HepG2 (cell line): ENCODE data around the gene TEKTIP1. TPM values are rescaled to one million over a fixed set of nuclear protein-coding genes. Genes with fewer than 3 reads are reported as not detected.

Experiments used
- ATAC-seq: fragments of 200-7000 bp; cut with Tn5 transposase; 3 replicates; pipeline ENCODE4 v1.9.1; 2020; ENCODE audit warnings: mild to moderate bottlenecking, moderate library complexity
- BruUV-seq: library from RNA; stranded (reverse); fragments of 400-500 nt; replicated peaks from 2 replicates; lab custom pipeline; 2021; lab: Mats Ljungman, UMichigan
- CTCF ChIA-PET: fragments of 300-600 bp; formaldehyde crosslinking; extraction: SDS; loops from one replicate; lab custom pipeline; 2021; ENCODE audit warnings: low total read pairs, inconsistent platforms, low intra/inter-chr PET ratio; lab: Yijun Ruan, JAX
- POLR2A ChIA-PET: fragments of 350-600 bp; sonication (Branson Sonifier 250); formaldehyde crosslinking; loops from one replicate; lab custom pipeline; 2020; ENCODE audit warnings: antibody characterized with exemption, inconsistent platforms; lab: Yijun Ruan, JAX
- DNase-seq: peaks from one replicate; pipeline ENCODE4 v3.0.0-alpha.2; 2015; ENCODE audit warnings: low spot score
- FAIRE-seq: peaks from 3 replicates; lab custom pipeline; 2011; peaks lifted over from hg19 to GRCh38; lab: Jason Lieb, UNC
- H2AFZ ChIP-seq: one replicate; pipeline ENCODE4 v1.6.1; 2011; ENCODE audit warnings: low read length, inconsistent platforms
- H3K27ac ChIP-seq: fragments of 300-600 bp; 3 replicates; pipeline ENCODE4 v1.8.0; 2011; ENCODE audit warnings: mixed run types, mild to moderate bottlenecking, mixed read lengths, low read length, inconsistent platforms; ENCODE audit not compliant: insufficient read depth; ENCODE audit errors: extremely low read length
- H3K27me3 ChIP-seq, 2 experiments: fragments of 200-600 bp in 1 of 2; 2 replicates in 1 of 2; 3 replicates in 1 of 2; pipeline versions ENCODE4 v1.6.0 to v1.8.0; 2011; ENCODE audit warnings: low read length in 2 of 2, mild to moderate bottlenecking in 2 of 2, moderate library complexity in 2 of 2, inconsistent platforms in 1 of 2; ENCODE audit not compliant: insufficient read depth in 2 of 2, control insufficient read depth in 1 of 2
- H3K36me3 ChIP-seq, 2 experiments: fragments of 200-600 bp in 1 of 2; replicated peaks in 1 of 2; 2 replicates in 1 of 2; 3 replicates in 1 of 2; pipeline versions ENCODE4 v1.5.1 to v1.8.0; 2011; ENCODE audit warnings: low read length in 2 of 2, inconsistent platforms in 1 of 2; ENCODE audit not compliant: insufficient read depth in 2 of 2, control insufficient read depth in 1 of 2
- H3K4me1 ChIP-seq: 2 replicates; pipeline ENCODE4 v1.5.1; 2012; ENCODE audit warnings: low read length, inconsistent platforms; ENCODE audit not compliant: insufficient read depth
- H3K4me2 ChIP-seq: 2 replicates; pipeline ENCODE4 v1.6.0; 2011; ENCODE audit warnings: low read depth, low read length, inconsistent platforms
- H3K4me3 ChIP-seq, 3 experiments: fragments of 200-600 bp in 1 of 3; sonication (generic), shearing (Covaris generic) in 1 of 3; replicated peaks in 1 of 3; 2 replicates each; pipeline ENCODE4 v1.5.1; 2011 to 2016; ENCODE audit warnings: low read length in 3 of 3, inconsistent platforms in 2 of 3, low read depth in 2 of 3, mild to moderate bottlenecking in 2 of 3, control low read depth in 1 of 3, mixed read lengths in 1 of 3; ENCODE audit not compliant: insufficient read depth in 1 of 3
- H3K79me2 ChIP-seq: one replicate; pipeline ENCODE4 v1.6.1; 2011; ENCODE audit warnings: low read length, inconsistent platforms; ENCODE audit not compliant: insufficient read depth
- H3K9ac ChIP-seq: 2 replicates; pipeline ENCODE4 v1.6.0; 2011; ENCODE audit warnings: mild to moderate bottlenecking, low read depth, low read length, inconsistent platforms; ENCODE audit not compliant: insufficient read depth
- H3K9me3 ChIP-seq: 2 replicates; pipeline ENCODE4 v1.5.1; 2012; ENCODE audit warnings: mild to moderate bottlenecking, low read length
- H4K20me1 ChIP-seq: 2 replicates; pipeline ENCODE4 v1.6.0; 2011; ENCODE audit warnings: inconsistent platforms, mild to moderate bottlenecking, low read length, moderate library complexity; ENCODE audit not compliant: insufficient read depth
- CTCF ChIP-seq: sonication (generic); formaldehyde crosslinking; IDR thresholded peaks from 2 replicates; pipeline ENCODE4 v1.5.0; 2020; ENCODE audit warnings: mild to moderate bottlenecking, missing genetic modification reagents, moderate library complexity
- RBFOX2 ChIP-seq: fragments of 200-400 bp; formaldehyde crosslinking; IDR thresholded peaks from 2 replicates; pipeline ENCODE4 v1.6.1; 2017; ENCODE audit warnings: low read depth, mild to moderate bottlenecking, low read length
- TMF1 ChIP-seq: sonication (generic); formaldehyde crosslinking; IDR thresholded peaks from 2 replicates; pipeline ENCODE4 v1.8.1; 2022; ENCODE audit warnings: low read depth, missing genetic modification reagents
- ZNF121 ChIP-seq: sonication (generic); formaldehyde crosslinking; IDR thresholded peaks from 2 replicates; pipeline ENCODE4 v1.5.0; 2020; ENCODE audit warnings: mild to moderate bottlenecking, missing genetic modification reagents
- ZNF367 ChIP-seq: sonication (generic); formaldehyde crosslinking; IDR thresholded peaks from 2 replicates; pipeline ENCODE4 v1.4.0; 2020; ENCODE audit warnings: missing genetic modification reagents, borderline replicate concordance
- ZNF430 ChIP-seq: sonication (generic); formaldehyde crosslinking; IDR thresholded peaks from 2 replicates; pipeline ENCODE4 v1.9.0; 2021; ENCODE audit warnings: mild to moderate bottlenecking, missing genetic modification reagents
- WGBS: methylation state at CpG from one replicate; pipeline ENCODE4 v1.1.6; 2017; ENCODE audit warnings: low lambda C conversion rate; 5-methylcytosine and 5-hydroxymethylcytosine counted together
- in situ Hi-C: cut with HindIII; loops from 2 replicates; pipeline ENCODE4 v1.10.0; 2017; ENCODE audit warnings: low pct_unique_long_range_greater_than_20kb; ENCODE audit not compliant: extremely low pct_ligation_motif_present
- intact Hi-C: fragments of 100-400 bp; cut with micrococcal nuclease; formaldehyde crosslinking; loops from one replicate; pipeline ENCODE4 v1.10.0; 2022; ENCODE audit not compliant: unreplicated experiment
- polyA plus RNA-seq, 8 experiments: library from polyadenylated mRNA; depleted of rRNA in 3 of 8; stranded (reverse) in 7 of 8; unstranded in 1 of 8; fragments of >200 nt; fragmentation: Illumina TruSeq in 4 of 8; extraction: Trizol in 4 of 8; gene quantifications; 2 replicates each; pipeline versions ENCODE4 v1.2.1 to v1.2.3, GENCODE V29; 2011 to 2016; ENCODE audit warnings: low read depth in 4 of 8, missing spikeins in 1 of 8, mixed read lengths in 1 of 8; ENCODE audit not compliant: insufficient read depth in 1 of 8
- total RNA-seq, 5 experiments: library from RNA; depleted of rRNA; stranded (reverse); fragments of >200 nt; fragmentation: Illumina TruSeq; extraction: Trizol; gene quantifications; 2 replicates each; pipeline ENCODE4 v1.2.3, GENCODE V29; 2016; ENCODE audit warnings: low read depth in 1 of 5
- TF ChIP-seq, protein P1 (sequence below): IDR thresholded peaks from 2 replicates; pipeline ENCODE4 v1.6.1; 2016; ENCODE audit warnings: mild to moderate bottlenecking
- TF ChIP-seq, protein P2 (sequence below): sonication (generic); formaldehyde crosslinking; IDR thresholded peaks from 2 replicates; pipeline ENCODE4 v1.8.1; 2023; ENCODE audit warnings: mild to moderate bottlenecking, inconsistent platforms, moderate library complexity, missing genetic modification reagents, borderline replicate concordance
- TF ChIP-seq, protein P3 (sequence below): sonication (generic); formaldehyde crosslinking; IDR thresholded peaks from 2 replicates; pipeline ENCODE4 v1.8.1; 2023; ENCODE audit warnings: mild to moderate bottlenecking, missing genetic modification reagents

The TEKTIP1 gene
- total and polyA plus RNA-seq, 2 of the 13 experiments (the other 11 are each of a cell fraction or from before 2014, with no cell fraction given), result not detected

- CTCF ChIA-PET, result no interaction called here
- POLR2A ChIA-PET, result no interaction called here
- 96% methylated on average over 33 of the region's 55 CpGs for WGBS
- TF ChIP-seq, protein P1, sequence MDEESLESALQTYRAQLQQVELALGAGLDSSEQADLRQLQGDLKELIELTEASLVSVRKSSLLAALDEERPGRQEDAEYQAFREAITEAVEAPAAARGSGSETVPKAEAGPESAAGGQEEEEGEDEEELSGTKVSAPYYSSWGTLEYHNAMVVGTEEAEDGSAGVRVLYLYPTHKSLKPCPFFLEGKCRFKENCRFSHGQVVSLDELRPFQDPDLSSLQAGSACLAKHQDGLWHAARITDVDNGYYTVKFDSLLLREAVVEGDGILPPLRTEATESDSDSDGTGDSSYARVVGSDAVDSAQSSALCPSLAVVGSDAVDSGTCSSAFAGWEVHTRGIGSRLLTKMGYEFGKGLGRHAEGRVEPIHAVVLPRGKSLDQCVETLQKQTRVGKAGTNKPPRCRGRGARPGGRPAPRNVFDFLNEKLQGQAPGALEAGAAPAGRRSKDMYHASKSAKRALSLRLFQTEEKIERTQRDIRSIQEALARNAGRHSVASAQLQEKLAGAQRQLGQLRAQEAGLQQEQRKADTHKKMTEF (CRISPR knock-in tag), result no peak
- TF ChIP-seq, protein P2, sequence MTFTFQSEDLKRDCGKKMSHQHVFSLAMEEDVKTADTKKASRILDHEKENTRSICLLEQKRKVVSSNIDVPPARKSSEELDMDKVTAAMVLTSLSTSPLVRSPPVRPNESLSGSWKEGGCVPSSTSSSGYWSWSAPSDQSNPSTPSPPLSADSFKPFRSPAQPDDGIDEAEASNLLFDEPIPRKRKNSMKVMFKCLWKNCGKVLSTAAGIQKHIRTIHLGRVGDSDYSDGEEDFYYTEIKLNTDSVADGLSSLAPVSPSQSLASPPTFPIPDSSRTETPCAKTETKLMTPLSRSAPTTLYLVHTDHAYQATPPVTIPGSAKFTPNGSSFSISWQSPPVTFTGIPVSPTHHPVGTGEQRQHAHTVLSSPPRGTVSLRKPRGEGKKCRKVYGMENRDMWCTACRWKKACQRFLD (CRISPR knock-in tag), result no peak
- TF ChIP-seq ZNF121 (CRISPR knock-in tag) (0 out of 2 replicates have a peak, but pooled peaks have one; percentile 42), TMF1 (CRISPR knock-in tag) (no peak), CTCF (CRISPR knock-in tag) (no peak), ZNF430 (CRISPR knock-in tag) (no peak), ZNF367 (CRISPR knock-in tag) (no peak), RBFOX2 (peak; percentile 34; the same call in 1 of the 2 replicates)
- TF ChIP-seq, protein P3, sequence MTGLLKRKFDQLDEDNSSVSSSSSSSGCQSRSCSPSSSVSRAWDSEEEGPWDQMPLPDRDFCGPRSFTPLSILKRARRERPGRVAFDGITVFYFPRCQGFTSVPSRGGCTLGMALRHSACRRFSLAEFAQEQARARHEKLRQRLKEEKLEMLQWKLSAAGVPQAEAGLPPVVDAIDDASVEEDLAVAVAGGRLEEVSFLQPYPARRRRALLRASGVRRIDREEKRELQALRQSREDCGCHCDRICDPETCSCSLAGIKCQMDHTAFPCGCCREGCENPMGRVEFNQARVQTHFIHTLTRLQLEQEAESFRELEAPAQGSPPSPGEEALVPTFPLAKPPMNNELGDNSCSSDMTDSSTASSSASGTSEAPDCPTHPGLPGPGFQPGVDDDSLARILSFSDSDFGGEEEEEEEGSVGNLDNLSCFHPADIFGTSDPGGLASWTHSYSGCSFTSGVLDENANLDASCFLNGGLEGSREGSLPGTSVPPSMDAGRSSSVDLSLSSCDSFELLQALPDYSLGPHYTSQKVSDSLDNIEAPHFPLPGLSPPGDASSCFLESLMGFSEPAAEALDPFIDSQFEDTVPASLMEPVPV, result no peak
- DNase-seq, result no peak
- no peak for ATAC-seq
- Histone ChIP-seq H3K9ac (no peak overlapping the region), H3K79me2 (no peaks in the 10 kb centered on the region), H3K4me2 (no peak overlapping the region), H3K4me3 (no peak overlapping the region), H3K9me3 (no peaks in the 10 kb centered on the region), H3K27me3 (no peaks in the 10 kb centered on the region; a peak in 1 of 5 replicates), H4K20me1 (no peaks in the 10 kb centered on the region), H3K27ac (no peak overlapping the region), H3K36me3 (peaks cover 11 to 40% of the 10 kb centered on the region in 2 experiments; a peak in 4 of 5 replicates), H3K4me1 (no peaks in the 10 kb centered on the region), H2AFZ (no peak overlapping the region)
- intact Hi-C loops (no loop called here), in situ Hi-C loops (no loop called here)
- BruUV-seq, result TSS peak; percentile 42
- no peak for FAIRE-seq
Measured at GRCh38 chr19:3491396-3492119, 47.4 kb upstream of the TEKTIP1 start.
